ENCODE measurements around the gene CYB561D2. TPM values are rescaled to one million over a fixed set of nuclear protein-coding genes. Genes with fewer than 3 reads are reported as not detected.

CYB561D2 gene
- total RNA-seq, 1 experiment from 2014 or later: 8.3 TPM

DNA sequence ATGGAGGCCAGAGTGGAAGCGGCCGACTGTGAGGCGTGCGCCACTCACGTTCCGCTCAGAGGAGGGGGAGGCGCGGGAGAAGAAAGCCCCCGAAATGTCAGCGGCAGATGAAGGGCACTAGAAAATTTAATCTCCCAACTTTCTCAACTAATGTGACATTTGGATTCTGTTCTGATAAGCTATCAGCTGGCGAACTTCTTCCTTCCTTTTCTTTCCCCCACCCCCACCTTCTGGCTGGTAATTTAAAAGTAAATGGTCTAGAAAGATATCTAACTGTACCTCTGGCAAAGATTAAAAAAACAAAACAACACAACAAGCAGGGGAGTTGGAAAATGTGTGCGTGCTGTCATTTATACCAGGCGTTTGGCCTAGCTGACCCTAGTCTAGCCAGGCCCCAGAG is 35.1 kb downstream of the CYB561D2 start:
- DNase-seq (ENCODE audit: extremely low read depth, low read depth): no peak

DNA sequence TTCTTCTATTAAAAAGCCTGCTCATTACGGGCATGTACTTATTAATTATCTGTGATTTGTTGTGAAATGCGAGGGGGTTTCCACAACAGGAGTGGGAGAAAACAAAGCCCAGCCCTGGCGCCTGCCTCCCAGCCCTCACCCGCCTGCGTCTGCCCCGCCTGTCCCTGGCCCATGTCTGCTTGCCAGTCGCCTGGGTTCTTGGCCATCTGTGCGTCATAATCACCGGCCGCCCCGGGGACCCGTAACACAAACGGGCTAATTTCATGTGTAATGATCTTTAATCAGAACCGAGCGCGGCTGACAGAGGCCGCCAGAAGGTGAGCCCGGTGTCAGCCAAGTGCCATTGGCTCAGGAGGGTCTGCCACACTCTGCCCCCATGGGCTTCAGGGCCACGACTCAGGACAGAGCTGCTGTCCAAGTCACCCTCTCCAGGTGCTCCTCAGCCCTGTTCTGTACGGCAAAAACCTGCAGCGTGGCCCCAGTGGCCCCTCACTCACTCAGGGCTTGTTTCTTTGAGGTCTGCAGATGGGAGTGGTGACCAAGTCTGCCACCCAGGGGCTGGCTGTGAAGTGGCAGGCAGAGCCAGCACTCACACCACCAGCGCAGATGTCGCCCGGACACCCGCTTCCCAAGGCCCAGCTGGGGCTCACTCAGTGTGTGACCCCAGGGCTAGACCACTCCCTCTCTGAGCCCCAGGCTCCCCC is 37.5 kb downstream of the CYB561D2 start:
- DNase-seq (ENCODE audit: extremely low read depth, low read depth): peak; percentile 5

DNA sequence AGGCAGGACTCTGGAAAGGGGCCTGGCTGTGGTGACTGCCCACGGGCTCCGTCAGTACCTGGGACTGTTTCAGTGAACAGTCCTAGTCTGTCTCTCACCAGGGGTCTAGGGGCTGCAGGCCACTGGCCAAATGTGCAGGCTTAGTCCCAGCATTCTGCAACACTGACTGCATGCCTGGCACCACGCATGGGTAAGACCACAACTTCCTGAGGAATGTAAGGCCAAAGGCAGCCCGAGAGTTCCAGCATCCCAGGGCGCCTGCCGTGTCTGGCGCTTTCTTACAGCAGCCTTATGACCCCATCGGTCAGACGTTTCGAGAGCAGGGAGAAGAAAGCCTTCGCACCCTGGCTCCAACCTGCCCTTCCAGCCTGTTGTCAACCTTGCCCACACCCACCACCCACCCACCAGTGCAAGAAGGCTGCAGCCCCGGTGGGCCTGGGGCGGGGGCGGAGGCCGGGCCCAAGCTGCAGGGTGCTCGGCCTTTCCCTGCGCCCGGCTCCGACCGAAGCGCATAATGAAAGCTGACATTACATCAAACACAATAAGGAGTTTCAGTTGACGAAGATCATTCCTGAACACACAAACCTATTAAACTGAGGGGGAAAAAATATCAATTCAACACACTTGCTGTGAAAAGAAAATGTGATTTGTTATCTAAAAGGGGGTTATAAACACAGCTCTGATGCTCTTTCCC is 38.2 kb downstream of the CYB561D2 start:
- DNase-seq (ENCODE audit: extremely low read depth, low read depth): no peak

DNA sequence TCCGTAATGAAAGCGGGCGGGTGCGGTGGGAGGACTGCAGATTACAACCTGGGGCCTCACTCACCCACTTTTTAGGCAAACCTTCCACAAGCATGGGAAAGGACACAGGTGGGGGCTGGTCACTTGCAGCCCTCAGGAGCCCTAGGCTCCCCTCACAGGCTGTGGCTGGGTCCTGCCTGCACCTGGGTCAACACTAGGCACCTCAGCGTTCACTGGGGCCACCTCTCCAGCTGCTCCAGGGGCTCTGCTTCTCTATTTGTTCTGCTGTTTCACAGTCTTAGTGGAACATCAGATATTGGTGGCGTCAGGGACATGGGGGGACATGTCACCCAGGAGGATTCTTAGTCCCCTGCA is 38.7 kb downstream of the CYB561D2 start:
- DNase-seq (ENCODE audit: extremely low read depth, low read depth): no peak

DNA sequence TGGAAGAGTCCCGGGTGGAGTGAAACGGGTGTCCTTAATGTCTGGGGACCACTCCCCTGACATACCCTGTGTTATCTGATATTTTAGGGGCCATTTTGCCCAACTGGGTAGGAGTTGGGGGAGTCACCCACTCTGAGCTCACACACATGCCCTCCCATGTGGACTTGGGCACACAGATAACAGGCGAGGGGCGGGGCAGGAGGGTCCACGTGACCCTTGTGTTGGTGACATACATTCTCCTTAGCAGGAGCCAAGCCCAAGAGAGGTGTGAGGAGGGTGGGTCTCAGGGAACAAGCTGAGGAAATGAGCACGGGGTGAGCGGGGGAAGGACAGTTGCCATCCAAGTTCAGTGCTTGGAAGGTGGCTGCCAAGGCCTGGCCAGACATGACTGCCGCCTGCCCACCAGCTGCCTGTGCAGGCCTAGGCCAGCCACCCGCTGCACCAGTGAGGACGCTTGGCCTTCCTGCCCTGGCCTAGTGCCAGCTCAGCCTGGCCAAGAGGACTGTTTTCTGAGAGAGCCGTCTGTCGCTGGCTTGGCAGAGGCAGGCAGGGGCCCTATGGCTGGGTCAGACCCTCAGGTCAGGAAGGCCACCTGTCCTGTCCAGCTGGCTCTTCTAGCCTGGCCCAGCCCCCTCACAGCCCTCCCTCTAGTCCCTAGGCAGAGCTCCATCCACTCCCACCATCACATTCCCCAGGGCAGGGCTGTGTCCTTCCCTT is 40.0 kb downstream of the CYB561D2 start:
- no peak for DNase-seq (ENCODE audit: extremely low read depth, low read depth)

DNA sequence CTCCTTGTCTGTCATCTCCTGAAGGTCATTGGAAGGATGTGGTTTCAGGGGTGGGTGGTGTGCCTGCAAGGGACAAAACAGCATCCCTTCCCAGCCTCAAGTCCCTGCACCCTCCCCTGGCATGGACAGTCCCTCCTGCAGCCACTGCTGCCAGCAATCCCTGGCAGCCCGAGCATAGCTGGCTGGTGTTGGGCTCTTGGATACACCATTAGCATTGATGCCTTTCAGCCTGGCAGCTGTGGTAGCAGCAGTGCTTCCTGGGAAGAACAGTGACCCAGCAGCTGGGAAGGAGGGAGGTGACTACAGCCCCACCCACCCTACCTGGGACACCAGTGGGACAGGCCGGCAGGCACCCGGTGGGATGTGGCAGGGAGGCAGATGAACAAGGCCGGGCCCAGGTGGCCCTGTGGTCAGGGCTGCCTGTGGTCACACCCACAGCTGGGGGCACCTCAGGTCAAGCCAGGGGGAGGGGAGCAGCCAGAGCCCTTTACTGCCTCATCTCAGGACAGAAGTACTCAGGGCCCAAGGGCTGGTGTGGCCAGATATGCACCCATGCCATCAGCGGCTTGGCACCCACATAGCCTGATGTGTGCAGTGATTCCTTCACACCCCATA is 41.5 kb downstream of the CYB561D2 start:
- no peak for DNase-seq (ENCODE audit: extremely low read depth, low read depth)

DNA sequence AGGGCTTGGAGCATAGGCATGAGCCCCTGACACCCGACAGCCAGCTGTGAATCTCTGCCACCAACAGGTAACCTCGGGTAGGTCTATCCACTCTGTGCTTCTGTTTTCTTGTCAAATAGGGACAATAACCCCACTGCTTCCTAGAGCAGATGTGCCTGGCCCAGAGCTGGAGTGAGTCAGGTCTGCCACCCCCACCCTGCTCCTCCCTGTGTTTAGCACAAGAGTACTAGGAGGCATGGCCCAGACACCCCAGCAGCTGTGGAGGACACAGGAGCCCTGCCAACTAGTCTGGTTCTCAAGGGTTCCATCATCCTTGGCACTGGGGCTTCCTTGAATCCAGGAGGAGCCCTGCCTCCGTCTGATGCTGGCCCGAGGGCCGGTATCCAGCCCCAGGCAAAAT is 42.4 kb downstream of the CYB561D2 start:
- DNase-seq (ENCODE audit: extremely low read depth, low read depth): no peak

DNA sequence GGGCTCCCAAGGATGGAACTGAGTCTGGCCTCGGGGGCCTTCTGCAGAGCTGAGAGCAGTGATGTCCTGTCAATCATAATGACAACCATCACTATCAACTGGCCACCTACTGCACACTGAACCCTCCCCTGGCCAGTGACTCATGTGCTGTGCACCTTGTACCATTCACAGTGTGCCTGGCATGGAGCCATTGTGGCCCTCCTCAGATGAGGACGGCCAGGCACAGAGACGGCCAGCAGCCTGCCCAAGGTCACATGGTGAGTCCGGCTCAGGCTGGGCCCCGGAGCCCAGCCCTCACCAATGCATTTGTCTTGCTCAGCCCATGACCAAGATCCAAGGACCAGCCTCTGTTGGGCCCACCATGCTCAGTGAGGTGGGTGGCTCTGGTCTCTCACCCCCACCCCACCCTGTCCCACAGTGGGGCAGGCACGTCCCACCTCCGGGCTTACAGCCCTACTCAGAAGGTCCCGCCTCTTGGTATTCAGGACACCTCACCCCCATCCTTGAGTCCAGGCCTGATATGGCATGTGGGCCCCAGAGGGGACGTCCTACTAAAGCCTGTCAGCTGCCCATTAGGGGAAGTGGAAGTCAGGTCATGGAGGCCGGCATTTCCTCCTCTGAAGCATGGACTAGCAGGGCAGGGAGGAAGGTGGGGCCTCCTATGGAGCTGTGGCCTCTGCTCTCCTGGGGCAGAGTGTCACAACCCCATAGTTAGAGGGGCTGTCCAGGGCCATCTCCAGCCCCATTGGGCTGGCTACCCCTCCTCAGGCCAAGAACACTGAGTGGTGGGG is 44.6 kb downstream of the CYB561D2 start:
- DNase-seq (ENCODE audit: extremely low read depth, low read depth): no peak

DNA sequence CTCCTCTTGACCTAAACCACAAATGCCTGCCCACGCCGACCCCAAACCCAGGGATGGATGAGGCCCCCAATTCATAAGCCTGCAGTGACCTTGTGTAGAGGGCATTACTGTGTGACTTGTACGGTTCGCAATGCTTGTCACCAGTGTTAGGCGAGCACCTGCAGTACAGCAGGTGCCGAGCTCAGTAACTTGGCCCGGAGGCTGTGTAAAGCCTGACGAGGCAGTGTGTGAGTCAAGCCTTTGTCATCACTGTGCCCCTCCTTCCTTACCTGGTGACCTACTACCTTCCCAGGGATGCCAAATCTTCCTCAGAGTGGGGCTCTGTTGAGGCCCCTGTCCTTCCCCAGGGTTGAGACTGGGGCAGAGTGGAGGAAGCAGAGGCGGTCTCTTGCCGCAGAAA is 45.8 kb downstream of the CYB561D2 start:
- no peak for DNase-seq (ENCODE audit: extremely low read depth, low read depth)

DNA sequence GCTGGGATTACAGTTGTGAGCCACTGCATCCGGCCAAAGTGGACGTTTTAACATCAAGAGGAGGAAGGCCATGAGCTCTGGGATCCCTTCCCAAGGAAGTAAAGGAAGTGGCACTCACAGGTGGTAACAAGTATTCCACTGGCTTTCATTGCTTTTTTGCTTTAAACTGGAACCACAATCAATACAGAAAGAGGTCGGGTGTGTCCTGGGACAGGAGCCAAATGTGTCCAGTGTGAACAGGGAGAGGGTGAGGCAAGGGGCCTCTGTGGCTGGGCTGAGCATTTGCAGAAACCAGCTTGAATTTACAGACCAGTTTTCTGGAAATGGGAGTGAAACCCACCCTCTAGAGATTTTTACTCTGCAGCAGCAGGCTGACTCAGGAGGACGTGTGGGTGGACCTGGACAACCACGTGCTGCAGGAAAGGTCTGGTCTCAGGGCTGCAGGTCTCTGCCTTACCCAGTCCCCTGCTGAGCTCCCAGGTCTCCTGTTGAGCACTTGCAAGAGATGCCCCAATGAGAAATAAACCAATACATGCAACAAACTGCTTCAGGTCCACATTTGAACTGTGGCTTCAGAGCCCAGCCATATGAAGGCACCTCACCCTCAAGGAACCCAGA is 51.4 kb downstream of the CYB561D2 start:
- DNase-seq (ENCODE audit: extremely low read depth, low read depth): no peak

Other genes starting within 250 kb of the CYB561D2 start
- gene SEMA3F, start 195.5 kb upstream of the CYB561D2 start, total RNA-seq (2014; rRNA removed; shearing (Covaris generic)): 4.4 and 5.4 TPM in 2 replicates
- gene GNAT1, start 159.3 kb upstream of the CYB561D2 start, total RNA-seq (2014; rRNA removed; shearing (Covaris generic)): not detected in 2 replicates
- 0.09 and 0.27 TPM in 2 replicates for gene SLC38A3, start 145.6 kb upstream of the CYB561D2 start, total RNA-seq (2014; rRNA removed; shearing (Covaris generic))
- 45.5 and 50.1 TPM in 2 replicates for gene GNAI2, start 114.7 kb upstream of the CYB561D2 start, total RNA-seq (2014; rRNA removed; shearing (Covaris generic))
- gene SEMA3B, start 81.7 kb upstream of the CYB561D2 start, total RNA-seq (2014; rRNA removed; shearing (Covaris generic)): 4.9 and 6.1 TPM in 2 replicates
- gene LSMEM2, start 71.8 kb upstream of the CYB561D2 start, total RNA-seq (2014; rRNA removed; shearing (Covaris generic)): not detected in 2 replicates
- 116 TPM in 2 replicates for gene IFRD2, start 58.4 kb upstream of the CYB561D2 start, total RNA-seq (2014; rRNA removed; shearing (Covaris generic))
- gene HYAL3, start 51.5 kb upstream of the CYB561D2 start, total RNA-seq (2014; rRNA removed; shearing (Covaris generic)): 13.0 and 15.1 TPM in 2 replicates
- 7.2 and 7.6 TPM in 2 replicates for gene NAA80, start 51.5 kb upstream of the CYB561D2 start, total RNA-seq (2014; rRNA removed; shearing (Covaris generic))
- 5.9 and 6.2 TPM in 2 replicates for gene HYAL1, start 47.3 kb upstream of the CYB561D2 start, total RNA-seq (2014; rRNA removed; shearing (Covaris generic))
- 19.9 and 28.5 TPM in 2 replicates for gene HYAL2, start 28.1 kb upstream of the CYB561D2 start, total RNA-seq (2014; rRNA removed; shearing (Covaris generic))
- 15.4 and 17.6 TPM in 2 replicates for gene TUSC2, start 22.6 kb upstream of the CYB561D2 start, total RNA-seq (2014; rRNA removed; shearing (Covaris generic))
- gene RASSF1, start 10.0 kb upstream of the CYB561D2 start, total RNA-seq (2014; rRNA removed; shearing (Covaris generic)): 8.9 and 9.4 TPM in 2 replicates
- 0.30 and 1.1 TPM in 2 replicates for gene ZMYND10, start 5.1 kb upstream of the CYB561D2 start, total RNA-seq (2014; rRNA removed; shearing (Covaris generic))
- 16.8 and 17.3 TPM in 2 replicates for gene NPRL2, start 87 bp upstream of the CYB561D2 start, total RNA-seq (2014; rRNA removed; shearing (Covaris generic))
- 27.7 and 31.7 TPM in 2 replicates for gene TMEM115, start 8.7 kb downstream of the CYB561D2 start, total RNA-seq (2014; rRNA removed; shearing (Covaris generic))
- gene CACNA2D2, start 152.8 kb downstream of the CYB561D2 start, total RNA-seq (2014; rRNA removed; shearing (Covaris generic)): 0.02 and 0.06 TPM in 2 replicates
- 3.2 and 3.5 TPM in 2 replicates for gene C3orf18, start 216.9 kb downstream of the CYB561D2 start, total RNA-seq (2014; rRNA removed; shearing (Covaris generic))
- 7.0 and 12.0 TPM in 2 replicates for gene HEMK1, start 218.7 kb downstream of the CYB561D2 start, total RNA-seq (2014; rRNA removed; shearing (Covaris generic))

All from NCI-H460 (cell line).